Caco-2 (cell line): ENCODE results near the gene STK16. TPM values are rescaled to one million over a fixed set of nuclear protein-coding genes. Genes with fewer than 3 reads are reported as not detected.

ENCODE experiments used
- BruUV-seq: library from RNA; stranded (reverse); fragments of 400-500 nt; replicated peaks from 2 replicates; lab custom pipeline; 2021; lab: Mats Ljungman, UMichigan
- CTCF ChIA-PET: fragments of 300-600 bp; sonication (Branson Sonifier 250); formaldehyde crosslinking; loops from one replicate; lab custom pipeline; 2022; ENCODE audit warnings: antibody characterized with exemption; lab: Charles Lee
- POLR2A ChIA-PET: fragments of 300-600 bp; sonication (Branson Sonifier 250); formaldehyde crosslinking; loops from one replicate; lab custom pipeline; 2022; ENCODE audit warnings: antibody characterized with exemption; lab: Charles Lee
- DNase-seq, 2 experiments: peaks; one replicate each; pipeline versions ENCODE4 v3.0.0 to v3.0.0-alpha.2; 2020 to 2022
- H3K27me3 ChIP-seq: replicated peaks from 2 replicates; pipeline ENCODE4 v1.6.0; 2011; ENCODE audit warnings: low read length; ENCODE audit not compliant: control insufficient read depth, insufficient read depth
- H3K36me3 ChIP-seq: 2 replicates; pipeline ENCODE4 v1.5.1; 2011; ENCODE audit warnings: low read length; ENCODE audit not compliant: control insufficient read depth, insufficient read depth
- H3K4me1 ChIP-seq: fragments of 250-450 bp; sonication (Bioruptor Pico); 2 replicates; pipeline ENCODE4 v1.5.1; 2020; ENCODE audit warnings: mild to moderate bottlenecking
- H3K4me3 ChIP-seq: 2 replicates; pipeline ENCODE4 v1.5.1; 2011; ENCODE audit warnings: low read depth, mild to moderate bottlenecking, control low read depth, low read length
- H3K9me3 ChIP-seq: fragments of 250-450 bp; sonication (Bioruptor Pico); 2 replicates; pipeline ENCODE4 v1.5.1; 2020; ENCODE audit warnings: mild to moderate bottlenecking, moderate library complexity
- H3K27ac Mint-ChIP-seq: one replicate; pipeline ENCODE4 v1.8.0; 2022; ENCODE audit warnings: mixed read lengths; ENCODE audit not compliant: unreplicated experiment
- H3K27me3 Mint-ChIP-seq: one replicate; pipeline ENCODE4 v1.8.0; 2022; ENCODE audit warnings: mixed read lengths; ENCODE audit not compliant: insufficient read depth, unreplicated experiment
- H3K36me3 Mint-ChIP-seq: one replicate; pipeline ENCODE4 v1.8.0; 2022; ENCODE audit warnings: mild to moderate bottlenecking, mixed read lengths; ENCODE audit not compliant: insufficient read depth, unreplicated experiment
- H3K4me1 Mint-ChIP-seq: one replicate; pipeline ENCODE4 v1.8.0; 2022; ENCODE audit warnings: low read depth, mixed read lengths; ENCODE audit not compliant: unreplicated experiment
- H3K4me3 Mint-ChIP-seq: one replicate; pipeline ENCODE4 v1.8.0; 2022; ENCODE audit warnings: mild to moderate bottlenecking, moderate library complexity, mixed read lengths; ENCODE audit not compliant: unreplicated experiment
- H3K9me3 Mint-ChIP-seq: one replicate; pipeline ENCODE4 v1.8.0; 2022; ENCODE audit warnings: mixed read lengths; ENCODE audit not compliant: unreplicated experiment
- intact Hi-C: fragments of 100-400 bp; cut with micrococcal nuclease; formaldehyde crosslinking; loops from one replicate; pipeline ENCODE4 v1.10.0; 2022; ENCODE audit not compliant: unreplicated experiment
- total RNA-seq: library from RNA; stranded (reverse); gene quantifications from 2 replicates; pipeline ENCODE4 v1.2.3, GENCODE V29; 2022
- TF ChIP-seq, protein P1 (sequence below), 2 experiments: fragments of 200-600 bp in 1 of 2; IDR thresholded peaks; 1 replicate in 1 of 2; 2 replicates in 1 of 2; pipeline versions ENCODE4 v1.5.1 to v1.8.0; 2011 to 2022; ENCODE audit warnings: antibody characterized with exemption in 1 of 2, control low read depth in 1 of 2, inconsistent platforms in 1 of 2, low read depth in 1 of 2, low read length in 1 of 2, mild to moderate bottlenecking in 1 of 2, moderate library complexity in 1 of 2; ENCODE audit not compliant: insufficient read depth in 1 of 2, severe bottlenecking in 1 of 2, unreplicated experiment in 1 of 2

STK16 gene
- total RNA-seq, 1 experiment from 2014 or later, result 26.6 TPM

DNA sequence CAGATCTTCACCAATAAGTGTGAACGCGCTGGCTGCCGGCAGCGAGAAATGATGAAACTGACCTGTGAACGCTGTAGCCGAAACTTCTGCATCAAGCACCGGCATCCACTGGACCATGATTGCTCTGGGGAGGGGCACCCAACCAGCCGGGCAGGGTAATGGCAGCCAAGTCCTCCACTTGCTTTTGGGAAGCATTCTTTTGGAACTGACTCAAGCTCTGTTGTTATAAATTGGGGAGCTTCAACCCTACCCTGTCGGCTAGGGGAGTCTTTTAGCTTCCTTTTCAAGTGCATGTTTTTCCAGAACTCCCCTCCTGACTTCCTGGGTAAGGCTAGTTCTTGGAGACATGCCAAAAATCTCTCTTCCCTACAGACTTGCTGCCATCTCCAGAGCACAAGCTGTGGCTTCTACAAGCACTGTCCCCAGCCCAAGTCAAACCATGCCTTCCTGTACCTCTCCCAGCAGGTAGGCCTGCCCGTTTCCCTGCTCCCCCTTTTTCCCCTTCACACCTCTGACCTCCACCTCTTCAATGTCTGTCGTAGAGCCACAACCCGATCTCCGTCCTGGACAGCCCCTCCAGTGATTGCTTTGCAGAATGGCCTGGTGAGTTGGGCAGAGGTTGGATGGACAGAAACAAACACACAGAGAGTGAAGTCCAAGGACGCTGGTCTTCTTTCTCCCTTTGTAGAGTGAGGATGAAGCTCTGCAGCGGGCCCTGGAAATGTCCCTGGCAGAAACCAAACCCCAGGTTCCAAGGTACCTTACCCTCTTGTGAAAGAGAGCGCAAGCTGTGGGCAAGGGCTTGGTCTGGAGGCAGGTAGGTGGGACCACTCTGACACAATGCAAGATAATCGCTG is 37.2 kb upstream of the STK16 start:
- peaks cover 60% of the 10 kb centered on the region for H3K36me3 Mint-ChIP-seq
- H3K4me3 Mint-ChIP-seq, result peak overlapping the region; percentile 81
- Histone ChIP-seq H3K4me1 (peaks cover 8% of the 10 kb centered on the region), H3K4me3 (no peak overlapping the region), H3K27me3 (no peaks in the 10 kb centered on the region), H3K36me3 (peaks cover 17% of the 10 kb centered on the region), H3K9me3 (no peaks in the 10 kb centered on the region)
- intact Hi-C loops, result loop anchor here (1.0 kb wide), 2 partner anchors 10 to 48 kb away; partner anchors contain the start of genes ABCB6 and NHEJ1
- BruUV-seq, result no TSS peak
- no peak for DNase-seq
- ChIA-PET CTCF (interaction anchor here (2.5 kb wide), 1 partner anchor 87 kb away, joined by 11 read pairs; no protein-coding TSS in a partner anchor), POLR2A (interaction anchor here (0.6 to 3.1 kb wide), 3 partner anchors 9 to 420 kb away, joined by 3 to 29 read pairs (median 3); no protein-coding TSS in a partner anchor)
- peak overlapping the region; percentile 59 for H3K27ac Mint-ChIP-seq
- H3K9me3 Mint-ChIP-seq, result no peaks in the 10 kb centered on the region
- H3K27me3 Mint-ChIP-seq, result no peaks in the 10 kb centered on the region
- TF ChIP-seq, protein P1, sequence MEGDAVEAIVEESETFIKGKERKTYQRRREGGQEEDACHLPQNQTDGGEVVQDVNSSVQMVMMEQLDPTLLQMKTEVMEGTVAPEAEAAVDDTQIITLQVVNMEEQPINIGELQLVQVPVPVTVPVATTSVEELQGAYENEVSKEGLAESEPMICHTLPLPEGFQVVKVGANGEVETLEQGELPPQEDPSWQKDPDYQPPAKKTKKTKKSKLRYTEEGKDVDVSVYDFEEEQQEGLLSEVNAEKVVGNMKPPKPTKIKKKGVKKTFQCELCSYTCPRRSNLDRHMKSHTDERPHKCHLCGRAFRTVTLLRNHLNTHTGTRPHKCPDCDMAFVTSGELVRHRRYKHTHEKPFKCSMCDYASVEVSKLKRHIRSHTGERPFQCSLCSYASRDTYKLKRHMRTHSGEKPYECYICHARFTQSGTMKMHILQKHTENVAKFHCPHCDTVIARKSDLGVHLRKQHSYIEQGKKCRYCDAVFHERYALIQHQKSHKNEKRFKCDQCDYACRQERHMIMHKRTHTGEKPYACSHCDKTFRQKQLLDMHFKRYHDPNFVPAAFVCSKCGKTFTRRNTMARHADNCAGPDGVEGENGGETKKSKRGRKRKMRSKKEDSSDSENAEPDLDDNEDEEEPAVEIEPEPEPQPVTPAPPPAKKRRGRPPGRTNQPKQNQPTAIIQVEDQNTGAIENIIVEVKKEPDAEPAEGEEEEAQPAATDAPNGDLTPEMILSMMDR (IDR thresholded peaks at IDR 0.05; ENCODE audit: insufficient read depth in 1 of 2, low read depth in 1 of 2, low read length in 1 of 2, severe bottlenecking in 1 of 2, unreplicated experiment in 1 of 2), result no peak
- H3K4me1 Mint-ChIP-seq, result peaks cover 5% of the 10 kb centered on the region

DNA sequence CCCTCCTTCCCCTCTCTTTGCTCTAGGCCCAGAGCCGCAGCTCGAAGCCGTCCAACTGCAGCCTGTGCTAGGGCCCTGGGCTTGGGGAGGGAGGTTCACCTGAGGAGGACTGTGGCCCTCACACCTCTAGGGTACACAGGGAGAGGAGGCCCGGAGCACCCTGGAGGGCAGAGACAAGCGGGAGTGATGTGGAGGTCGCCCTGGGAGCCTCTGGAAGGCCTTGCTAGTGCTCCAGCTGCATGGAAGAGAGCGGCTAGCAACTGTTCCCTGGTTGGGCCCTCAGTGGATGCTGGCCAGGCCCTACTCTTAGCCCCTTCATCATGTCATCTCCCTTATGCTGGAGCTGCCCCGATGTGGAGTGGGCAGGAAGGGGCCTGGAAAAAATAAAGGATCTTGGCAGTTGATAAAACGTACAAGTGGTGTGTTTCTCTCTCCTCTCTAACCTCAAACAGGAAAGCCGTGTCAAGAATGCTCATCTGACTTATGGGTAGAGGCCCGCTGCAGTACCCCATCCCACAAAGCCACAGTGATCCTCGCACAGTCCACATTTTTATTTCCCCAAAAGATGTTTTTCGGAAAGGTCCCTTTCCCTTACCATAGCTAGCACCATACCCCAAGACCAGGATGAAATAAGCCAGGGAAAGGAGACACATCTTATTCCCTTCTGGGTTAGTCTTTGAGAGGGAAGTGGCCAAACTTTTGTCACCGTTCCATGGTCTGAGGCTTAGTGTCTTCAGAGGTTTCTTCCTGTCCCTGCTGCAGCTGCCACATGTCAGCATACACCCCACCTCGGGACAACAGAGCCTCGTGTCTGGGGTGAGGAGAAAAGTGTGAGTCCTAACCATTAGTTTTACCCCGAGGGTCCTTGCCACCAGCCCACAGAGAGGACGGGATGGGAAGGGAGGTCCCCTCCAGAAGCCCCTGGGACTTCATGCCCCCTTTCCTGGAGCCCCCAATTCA is 35.8 kb upstream of the STK16 start:
- no peak for DNase-seq
- Histone ChIP-seq H3K36me3 (peaks cover 20% of the 10 kb centered on the region), H3K4me1 (peaks cover 8% of the 10 kb centered on the region), H3K27me3 (no peaks in the 10 kb centered on the region), H3K4me3 (no peak overlapping the region), H3K9me3 (no peaks in the 10 kb centered on the region)
- Mint-ChIP-seq H3K36me3 (peaks cover 62% of the 10 kb centered on the region), H3K9me3 (no peaks in the 10 kb centered on the region), H3K4me3 (no peak overlapping the region), H3K4me1 (peaks cover 5% of the 10 kb centered on the region), H3K27ac (peak overlapping the region; percentile 59), H3K27me3 (no peaks in the 10 kb centered on the region)
- no TSS peak for BruUV-seq
- intact Hi-C loops, result no loop called here
- ChIA-PET POLR2A (no interaction called here), CTCF (no interaction called here)
- TF ChIP-seq, protein P1 (IDR thresholded peaks at IDR 0.05; ENCODE audit: insufficient read depth in 1 of 2, low read depth in 1 of 2, low read length in 1 of 2, severe bottlenecking in 1 of 2, unreplicated experiment in 1 of 2), result no peak
